GM18499 (cell line): Measurements from ENCODE around the gene MTHFD1.
A peak's percentile ranks its signal among the peaks of the same experiment; 100 is the strongest.

ENCODE experiments used
- ATAC-seq: cut with Tn5 transposase; IDR thresholded peaks from one replicate; pipeline ENCODE4 v1.9.1; 2021; ENCODE audit warnings: moderate number of reproducible peaks; ENCODE audit not compliant: insufficient read depth, unreplicated experiment

Gene MTHFD1

GRCh38 chr14:64444140-64444539, 56.0 kb downstream of the MTHFD1 start:
- ATAC-seq: no peak

GRCh38 chr14:64444984-64445845, 57.1 kb downstream of the MTHFD1 start:
- peak; percentile 91 for ATAC-seq

GRCh38 chr14:64447876-64448670, 59.9 kb downstream of the MTHFD1 start:
- no peak for ATAC-seq

- ATAC-seq: no peak
Measured at GRCh38 chr14:64450255-64450654, 62.1 kb downstream of the MTHFD1 start.

GRCh38 chr14:64454671-64455070, 66.5 kb downstream of the MTHFD1 start:
- ATAC-seq: no peak

- ATAC-seq: no peak
Measured at GRCh38 chr14:64459405-64460136, 71.4 kb downstream of the MTHFD1 start.

- no peak for ATAC-seq
Measured at GRCh38 chr14:64461221-64461620, 73.1 kb downstream of the MTHFD1 start.

- ATAC-seq: no peak
Measured at GRCh38 chr14:64463195-64463594, 75.0 kb downstream of the MTHFD1 start.

GRCh38 chr14:64463873-64464272, 75.7 kb downstream of the MTHFD1 start:
- no peak for ATAC-seq

GRCh38 chr14:64464651-64465050, 76.5 kb downstream of the MTHFD1 start:
- no peak for ATAC-seq

GRCh38 chr14:64465191-64465822, 77.2 kb downstream of the MTHFD1 start, which contains the start of gene AKAP5:
AKAP5 (plus strand) TSS chr14:64465499; CDS start chr14:64468395, 2,896 bp downstream.
- ATAC-seq: no peak

GRCh38 chr14:64465831-64466554, 77.8 kb downstream of the MTHFD1 start:
- no peak for ATAC-seq

GRCh38 chr14:64467101-64467500, 78.9 kb downstream of the MTHFD1 start:
- ATAC-seq: no peak

- ATAC-seq: no peak
Measured at GRCh38 chr14:64467566-64467965, 79.4 kb downstream of the MTHFD1 start.

GRCh38 chr14:64468451-64468850, 80.3 kb downstream of the MTHFD1 start:
- ATAC-seq: no peak

- no peak for ATAC-seq
Measured at GRCh38 chr14:64474041-64474440, 85.9 kb downstream of the MTHFD1 start.

- ATAC-seq: no peak
Measured at GRCh38 chr14:64474698-64475097, 86.5 kb downstream of the MTHFD1 start.

GRCh38 chr14:64475585-64476273, 87.6 kb downstream of the MTHFD1 start:
- no peak for ATAC-seq

GRCh38 chr14:64476438-64476837, 88.3 kb downstream of the MTHFD1 start:
- ATAC-seq: no peak
